Neural cell (in vitro differentiated cells): ENCODE results near the gene DROSHA. TPM values are rescaled to one million over a fixed set of nuclear protein-coding genes. Genes with fewer than 3 reads are reported as not detected.
"Not testable (repeated sequence)": the region's sequence is repeated elsewhere in the genome, so short reads cannot be mapped to it uniquely, and the experiment has no call there.

Experiments used
- H2AFZ ChIP-seq: fragments of 200-600, 300-800 bp; sonication (generic), shearing (Covaris generic); 2 replicates; pipeline ENCODE4 v1.6.0; 2014; ENCODE audit warnings: low read depth, mild to moderate bottlenecking, antibody characterized with exemption, low read length, moderate library complexity
- H3F3A ChIP-seq: fragments of 200-600 bp; shearing (Covaris generic); 2 replicates; pipeline ENCODE4 v1.6.1; 2016; ENCODE audit warnings: mild to moderate bottlenecking, moderate library complexity, mixed read lengths, antibody characterized with exemption, low read length; ENCODE audit not compliant: insufficient read depth, poor library complexity, severe bottlenecking
- H3K27ac ChIP-seq: fragments of 200-600, 300-800 bp; sonication (generic), shearing (Covaris generic); 2 replicates; pipeline ENCODE4 v1.5.1; 2014; ENCODE audit warnings: mild to moderate bottlenecking, low read length, moderate library complexity
- H3K27me3 ChIP-seq: fragments of 300-800, 200-600 bp; sonication (generic), shearing (Covaris generic); 2 replicates; pipeline ENCODE4 v1.6.0; 2014; ENCODE audit warnings: mild to moderate bottlenecking, low read depth, low read length, moderate library complexity; ENCODE audit not compliant: insufficient read depth
- H3K36me3 ChIP-seq: fragments of 300-800, 200-600 bp; sonication (generic), shearing (Covaris generic); 2 replicates; pipeline ENCODE4 v1.5.1; 2014; ENCODE audit warnings: mild to moderate bottlenecking, antibody characterized with exemption, low read length, moderate library complexity; ENCODE audit not compliant: insufficient read depth
- H3K4me2 ChIP-seq: fragments of 300-800, 200-600 bp; sonication (generic), shearing (Covaris generic); 2 replicates; pipeline ENCODE4 v1.6.0; 2014; ENCODE audit warnings: mild to moderate bottlenecking, low read length
- H3K4me3 ChIP-seq: fragments of 300-800, 200-600 bp; sonication (generic), shearing (Covaris generic); 2 replicates; pipeline ENCODE4 v1.5.1; 2014; ENCODE audit warnings: mild to moderate bottlenecking, low read length, moderate library complexity
- H3K79me2 ChIP-seq: fragments of 200-600 bp; shearing (Covaris generic); replicated peaks from 2 replicates; pipeline ENCODE4 v1.6.0; 2014; ENCODE audit warnings: mild to moderate bottlenecking, low read length, moderate library complexity; ENCODE audit not compliant: insufficient read depth
- H3K9ac ChIP-seq: fragments of 300-800, 200-600 bp; sonication (generic), shearing (Covaris generic); 2 replicates; pipeline ENCODE4 v1.6.1; 2016; ENCODE audit warnings: mild to moderate bottlenecking, low read length, mixed read lengths
- H3K9me2 ChIP-seq: fragments of 200-600 bp; shearing (Covaris generic); 2 replicates; pipeline ENCODE4 v1.6.1; 2016; ENCODE audit warnings: mild to moderate bottlenecking, low read length, mixed read lengths; ENCODE audit not compliant: insufficient read depth
- H3K9me3 ChIP-seq: fragments of 200-600, 300-800 bp; sonication (generic), shearing (Covaris generic); 2 replicates; pipeline ENCODE4 v1.6.1; 2016; ENCODE audit warnings: mild to moderate bottlenecking, mixed run types, low read length, moderate library complexity, mixed read lengths
- H4K20me1 ChIP-seq: fragments of 200-600 bp; shearing (Covaris generic); 2 replicates; pipeline ENCODE4 v1.6.1; 2016; ENCODE audit warnings: mild to moderate bottlenecking, mixed run types; ENCODE audit not compliant: insufficient read depth
- EP300 ChIP-seq: fragments of 450-650 bp; conservative IDR thresholded peaks from 2 replicates; pipeline ENCODE4 v1.6.1; 2014; ENCODE audit warnings: antibody characterized with exemption, mild to moderate bottlenecking, moderate library complexity; ENCODE audit not compliant: poor library complexity, severe bottlenecking
- EZH2 ChIP-seq: fragments of 200-600, 300-800 bp; shearing (Covaris generic), sonication (generic); IDR thresholded peaks from 2 replicates; pipeline ENCODE4 v1.6.1; 2014; ENCODE audit warnings: antibody characterized with exemption, low read length, borderline replicate concordance, mild to moderate bottlenecking; ENCODE audit not compliant: insufficient read depth, poor library complexity, severe bottlenecking
- MXI1 ChIP-seq: fragments of 450-650 bp; conservative IDR thresholded peaks from 2 replicates; pipeline ENCODE4 v1.6.1; 2014; ENCODE audit warnings: antibody characterized with exemption, mild to moderate bottlenecking; ENCODE audit not compliant: poor library complexity, severe bottlenecking
- POLR2AphosphoS5 ChIP-seq: IDR thresholded peaks from 2 replicates; pipeline ENCODE4 v1.6.1; 2012
- RAD21 ChIP-seq: fragments of 450-650 bp; conservative IDR thresholded peaks from 2 replicates; pipeline ENCODE4 v1.6.1; 2014; ENCODE audit warnings: antibody characterized with exemption, mild to moderate bottlenecking, moderate library complexity
- SMC3 ChIP-seq: fragments of 450-650 bp; conservative IDR thresholded peaks from 2 replicates; pipeline ENCODE4 v1.6.1; 2014; ENCODE audit warnings: antibody characterized with exemption, mild to moderate bottlenecking, moderate library complexity; ENCODE audit not compliant: poor library complexity
- TAF1 ChIP-seq: IDR thresholded peaks from 2 replicates; pipeline ENCODE4 v1.6.1; 2012; ENCODE audit warnings: low read depth
- polyA plus RNA-seq: library from polyadenylated mRNA; depleted of rRNA; stranded (reverse); fragments of >200 nt; gene quantifications from 2 replicates; pipeline ENCODE4 v1.2.3, GENCODE V29; 2014
- TF ChIP-seq, protein P1 (sequence below): IDR thresholded peaks from 2 replicates; pipeline ENCODE4 v1.6.1; 2012; ENCODE audit warnings: borderline replicate concordance
- TF ChIP-seq, protein P2 (sequence below): fragments of 450-650 bp; IDR thresholded peaks from 2 replicates; pipeline ENCODE4 v1.5.1; 2014; ENCODE audit warnings: antibody characterized with exemption, mild to moderate bottlenecking, moderate library complexity; ENCODE audit not compliant: poor library complexity, severe bottlenecking

DROSHA gene
- polyA plus RNA-seq, 1 donor from 2014 or later, result 88.5 TPM

- TF ChIP-seq EZH2 (no peak), TAF1 (no peak), MXI1 (no peak), EP300 (no peak), POLR2AphosphoS5 (no peak), RAD21 (no peak), SMC3 (no peak)
- TF ChIP-seq, protein P1, sequence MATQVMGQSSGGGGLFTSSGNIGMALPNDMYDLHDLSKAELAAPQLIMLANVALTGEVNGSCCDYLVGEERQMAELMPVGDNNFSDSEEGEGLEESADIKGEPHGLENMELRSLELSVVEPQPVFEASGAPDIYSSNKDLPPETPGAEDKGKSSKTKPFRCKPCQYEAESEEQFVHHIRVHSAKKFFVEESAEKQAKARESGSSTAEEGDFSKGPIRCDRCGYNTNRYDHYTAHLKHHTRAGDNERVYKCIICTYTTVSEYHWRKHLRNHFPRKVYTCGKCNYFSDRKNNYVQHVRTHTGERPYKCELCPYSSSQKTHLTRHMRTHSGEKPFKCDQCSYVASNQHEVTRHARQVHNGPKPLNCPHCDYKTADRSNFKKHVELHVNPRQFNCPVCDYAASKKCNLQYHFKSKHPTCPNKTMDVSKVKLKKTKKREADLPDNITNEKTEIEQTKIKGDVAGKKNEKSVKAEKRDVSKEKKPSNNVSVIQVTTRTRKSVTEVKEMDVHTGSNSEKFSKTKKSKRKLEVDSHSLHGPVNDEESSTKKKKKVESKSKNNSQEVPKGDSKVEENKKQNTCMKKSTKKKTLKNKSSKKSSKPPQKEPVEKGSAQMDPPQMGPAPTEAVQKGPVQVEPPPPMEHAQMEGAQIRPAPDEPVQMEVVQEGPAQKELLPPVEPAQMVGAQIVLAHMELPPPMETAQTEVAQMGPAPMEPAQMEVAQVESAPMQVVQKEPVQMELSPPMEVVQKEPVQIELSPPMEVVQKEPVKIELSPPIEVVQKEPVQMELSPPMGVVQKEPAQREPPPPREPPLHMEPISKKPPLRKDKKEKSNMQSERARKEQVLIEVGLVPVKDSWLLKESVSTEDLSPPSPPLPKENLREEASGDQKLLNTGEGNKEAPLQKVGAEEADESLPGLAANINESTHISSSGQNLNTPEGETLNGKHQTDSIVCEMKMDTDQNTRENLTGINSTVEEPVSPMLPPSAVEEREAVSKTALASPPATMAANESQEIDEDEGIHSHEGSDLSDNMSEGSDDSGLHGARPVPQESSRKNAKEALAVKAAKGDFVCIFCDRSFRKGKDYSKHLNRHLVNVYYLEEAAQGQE, result no peak
- TF ChIP-seq, protein P2, sequence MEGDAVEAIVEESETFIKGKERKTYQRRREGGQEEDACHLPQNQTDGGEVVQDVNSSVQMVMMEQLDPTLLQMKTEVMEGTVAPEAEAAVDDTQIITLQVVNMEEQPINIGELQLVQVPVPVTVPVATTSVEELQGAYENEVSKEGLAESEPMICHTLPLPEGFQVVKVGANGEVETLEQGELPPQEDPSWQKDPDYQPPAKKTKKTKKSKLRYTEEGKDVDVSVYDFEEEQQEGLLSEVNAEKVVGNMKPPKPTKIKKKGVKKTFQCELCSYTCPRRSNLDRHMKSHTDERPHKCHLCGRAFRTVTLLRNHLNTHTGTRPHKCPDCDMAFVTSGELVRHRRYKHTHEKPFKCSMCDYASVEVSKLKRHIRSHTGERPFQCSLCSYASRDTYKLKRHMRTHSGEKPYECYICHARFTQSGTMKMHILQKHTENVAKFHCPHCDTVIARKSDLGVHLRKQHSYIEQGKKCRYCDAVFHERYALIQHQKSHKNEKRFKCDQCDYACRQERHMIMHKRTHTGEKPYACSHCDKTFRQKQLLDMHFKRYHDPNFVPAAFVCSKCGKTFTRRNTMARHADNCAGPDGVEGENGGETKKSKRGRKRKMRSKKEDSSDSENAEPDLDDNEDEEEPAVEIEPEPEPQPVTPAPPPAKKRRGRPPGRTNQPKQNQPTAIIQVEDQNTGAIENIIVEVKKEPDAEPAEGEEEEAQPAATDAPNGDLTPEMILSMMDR, result no peak
- H3K9me2 ChIP-seq, result no peaks in the 10 kb centered on the region
- H3K36me3 ChIP-seq, result no peaks in the 10 kb centered on the region
- no peak overlapping the region for H3K4me3 ChIP-seq
- no peaks in the 10 kb centered on the region for H3K27me3 ChIP-seq
- H3K9me3 ChIP-seq, result no peaks in the 10 kb centered on the region
- no peak overlapping the region for H2AFZ ChIP-seq
- no peak overlapping the region for H3K9ac ChIP-seq
- H3K79me2 ChIP-seq, result no peaks in the 10 kb centered on the region
- no peak overlapping the region for H3K4me2 ChIP-seq
- H3F3A ChIP-seq, result no peaks in the 10 kb centered on the region
- H4K20me1 ChIP-seq, result no peaks in the 10 kb centered on the region
- H3K27ac ChIP-seq, result no peak overlapping the region
Observed at GRCh38 chr5:31362931-31363568, 168.8 kb downstream of the DROSHA start.

DNA sequence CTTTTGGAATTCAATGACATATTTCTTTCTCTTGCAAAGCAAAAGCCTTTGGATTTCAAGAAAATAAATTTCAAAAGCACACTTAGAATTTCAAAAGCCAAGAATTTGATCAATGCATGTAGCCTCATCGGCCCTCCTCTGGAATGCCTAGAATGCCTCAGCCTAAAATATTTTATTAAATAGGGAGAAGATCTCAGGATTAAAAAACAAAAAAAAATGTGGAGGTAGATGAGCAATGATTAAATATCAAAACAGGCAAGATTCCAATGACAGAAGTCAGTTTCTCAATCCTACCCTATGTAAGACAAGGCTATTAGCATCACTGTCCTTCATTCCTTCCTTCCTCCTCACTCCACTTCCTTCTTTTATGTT is 169.4 kb downstream of the DROSHA start:
- Histone ChIP-seq H3K4me3 (no peak overlapping the region), H3K9me3 (no peaks in the 10 kb centered on the region), H4K20me1 (no peaks in the 10 kb centered on the region), H3K9ac (no peak overlapping the region), H3K27me3 (no peaks in the 10 kb centered on the region), H3K9me2 (no peaks in the 10 kb centered on the region), H3K36me3 (no peaks in the 10 kb centered on the region), H2AFZ (no peak overlapping the region), H3K79me2 (no peaks in the 10 kb centered on the region), H3K27ac (no peak overlapping the region), H3K4me2 (no peak overlapping the region), H3F3A (no peaks in the 10 kb centered on the region)
- TF ChIP-seq POLR2AphosphoS5 (no peak), EZH2 (no peak), EP300 (no peak), MXI1 (no peak), RAD21 (no peak), SMC3 (no peak), TAF1 (no peak)
- TF ChIP-seq, protein P1, result no peak
- TF ChIP-seq, protein P2, result no peak

- not testable (repeated sequence) for H3K9me3 ChIP-seq, H2AFZ ChIP-seq, H4K20me1 ChIP-seq, H3K4me3 ChIP-seq, H3K36me3 ChIP-seq, H3K4me2 ChIP-seq, H3K27ac ChIP-seq, H3K9ac ChIP-seq, H3K79me2 ChIP-seq, H3F3A ChIP-seq, H3K27me3 ChIP-seq, H3K9me2 ChIP-seq
Observed at GRCh38 chr5:31361704-31362528, 170.0 kb downstream of the DROSHA start.
